NCI-H526 treated with DMSO at 0.1 percent for 48 hours (cell line): ENCODE data around the gene NTNG1.

Source experiments
- DNase-seq: peaks from one replicate; lab custom pipeline; 2025; lab: John Stamatoyannopoulos, UW

Gene NTNG1

DNA sequence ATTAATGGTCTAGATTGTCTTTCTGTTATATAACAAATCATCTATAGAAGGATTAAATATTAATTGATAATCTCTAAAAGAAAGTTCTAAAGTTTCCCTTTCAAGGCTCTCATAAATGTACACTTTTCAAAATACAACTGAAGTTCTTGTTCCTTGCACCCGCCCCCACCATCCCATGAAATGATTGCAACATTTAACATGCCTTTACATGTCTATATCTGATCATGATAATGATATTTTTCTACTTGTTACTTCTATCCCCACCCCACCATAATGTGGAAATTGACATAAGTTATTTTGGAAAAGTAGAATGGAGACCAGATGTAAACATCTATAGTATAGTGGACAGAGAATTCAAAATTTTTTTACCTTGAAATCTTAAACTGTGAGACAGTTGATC is 186.6 kb downstream of the NTNG1 start:
- DNase-seq = no peak

- DNase-seq = no peak
Measured at GRCh38 chr1:107328087-107328486, 187.2 kb downstream of the NTNG1 start.

DNA sequence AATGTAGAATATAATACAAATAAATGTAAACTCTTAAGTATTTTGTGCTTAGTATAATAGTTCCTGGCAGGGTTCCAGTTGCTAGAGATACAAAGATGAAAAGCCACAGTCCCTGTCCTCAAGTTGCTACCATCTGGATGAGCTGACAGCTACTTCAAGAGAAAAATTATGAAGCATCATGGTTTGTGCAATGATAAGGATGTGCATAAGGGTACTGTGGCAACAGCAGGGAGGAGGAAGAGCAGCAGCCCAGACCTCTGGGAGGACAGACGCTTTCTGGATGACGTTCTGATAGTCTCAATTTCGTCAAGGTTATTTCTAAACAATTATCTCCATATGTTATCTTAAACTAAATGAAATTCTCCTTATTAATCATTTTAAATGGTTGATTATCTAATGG is 198.9 kb downstream of the NTNG1 start:
- DNase-seq = no peak

GRCh38 chr1:107342316-107342715 is 201.5 kb downstream of the NTNG1 start:
- DNase-seq = no peak

GRCh38 chr1:107342768-107343167 is 201.9 kb downstream of the NTNG1 start:
- DNase-seq = no peak

GRCh38 chr1:107343601-107344000 is 202.8 kb downstream of the NTNG1 start:
- DNase-seq = no peak

DNA sequence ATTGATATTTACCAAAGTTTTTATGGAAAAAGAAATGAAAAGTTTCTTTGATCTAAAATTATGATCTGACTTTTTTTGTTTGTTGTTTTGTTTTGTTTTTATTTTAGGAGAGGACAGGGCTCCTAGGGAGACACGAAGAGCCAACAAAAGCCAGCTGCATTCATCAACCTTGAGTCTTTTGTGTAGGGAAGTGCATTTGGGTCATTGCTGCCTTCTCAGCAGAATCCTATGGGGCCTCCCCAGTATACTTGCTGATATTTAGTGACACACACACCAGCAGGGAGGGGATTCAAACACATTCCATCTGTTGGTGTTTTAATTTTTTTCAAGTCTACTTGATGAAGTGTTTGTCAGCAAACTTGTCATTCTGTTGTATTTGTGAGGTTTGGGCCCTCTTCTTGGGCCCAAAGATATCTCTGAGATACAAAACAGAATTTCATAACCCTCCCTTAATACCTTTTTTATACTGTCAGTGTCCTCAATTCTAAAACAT is 203.5 kb downstream of the NTNG1 start:
- no peak for DNase-seq

- no peak for DNase-seq
Measured at GRCh38 chr1:107344836-107345235, 204.0 kb downstream of the NTNG1 start.

GRCh38 chr1:107352850-107353249 is 212.0 kb downstream of the NTNG1 start:
- no peak for DNase-seq

- no peak for DNase-seq
Measured at GRCh38 chr1:107357376-107357775, 216.5 kb downstream of the NTNG1 start.

GRCh38 chr1:107358619-107359327 is 217.9 kb downstream of the NTNG1 start:
- DNase-seq = no peak

GRCh38 chr1:107359472-107360241 is 218.8 kb downstream of the NTNG1 start:
- no peak for DNase-seq

DNA sequence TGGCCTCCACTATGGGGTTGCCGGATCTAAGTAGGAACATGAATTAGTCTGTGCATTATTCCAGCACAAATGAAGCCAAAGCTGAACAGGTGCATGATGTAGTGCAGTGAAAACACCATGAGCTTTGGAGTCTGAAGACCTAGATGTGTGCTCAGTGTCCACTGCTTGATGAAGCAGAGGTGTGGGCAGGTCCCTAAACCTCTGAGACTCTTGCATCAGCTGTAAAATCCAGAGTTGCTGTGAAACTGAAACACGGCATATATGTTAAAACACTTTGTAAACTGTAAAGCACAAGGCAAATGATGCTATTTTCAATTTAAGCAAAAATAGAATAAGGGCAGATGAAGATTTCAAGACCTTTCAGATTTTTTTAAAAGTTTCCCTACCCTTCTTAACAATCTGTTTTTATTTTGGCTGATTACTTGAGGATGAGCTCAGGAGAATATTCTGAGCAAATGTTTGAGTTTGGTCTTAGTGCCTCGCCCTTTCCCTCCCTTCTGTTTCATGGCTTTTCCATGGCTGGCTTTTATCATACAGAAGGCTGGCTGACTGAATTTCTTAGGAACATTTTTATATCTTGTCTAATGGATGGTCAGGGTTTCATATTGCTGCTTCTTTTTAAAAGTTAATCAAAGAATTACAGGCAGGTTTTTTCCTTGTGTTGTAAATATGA is 221.8 kb downstream of the NTNG1 start:
- no peak for DNase-seq

DNA sequence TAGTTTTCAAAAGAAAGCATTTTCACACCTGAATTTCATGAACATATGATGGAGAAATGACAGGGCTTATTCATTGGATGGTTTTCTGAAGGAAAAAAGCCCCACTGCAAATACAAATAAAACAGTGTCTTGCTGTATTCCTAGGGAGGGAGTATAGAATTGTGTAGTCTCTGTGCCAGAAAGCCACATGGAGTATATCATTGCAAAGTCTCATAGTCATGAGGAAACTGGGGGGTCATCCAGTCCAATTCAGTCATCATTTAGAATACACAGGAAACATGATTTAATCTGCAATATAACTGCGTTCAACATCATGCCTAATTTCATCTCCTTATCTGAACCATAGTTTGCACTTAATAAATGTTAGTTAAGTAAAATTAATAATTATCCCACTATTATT is 222.3 kb downstream of the NTNG1 start:
- no peak for DNase-seq

GRCh38 chr1:107365527-107366240 is 224.8 kb downstream of the NTNG1 start:
- DNase-seq = no peak

DNA sequence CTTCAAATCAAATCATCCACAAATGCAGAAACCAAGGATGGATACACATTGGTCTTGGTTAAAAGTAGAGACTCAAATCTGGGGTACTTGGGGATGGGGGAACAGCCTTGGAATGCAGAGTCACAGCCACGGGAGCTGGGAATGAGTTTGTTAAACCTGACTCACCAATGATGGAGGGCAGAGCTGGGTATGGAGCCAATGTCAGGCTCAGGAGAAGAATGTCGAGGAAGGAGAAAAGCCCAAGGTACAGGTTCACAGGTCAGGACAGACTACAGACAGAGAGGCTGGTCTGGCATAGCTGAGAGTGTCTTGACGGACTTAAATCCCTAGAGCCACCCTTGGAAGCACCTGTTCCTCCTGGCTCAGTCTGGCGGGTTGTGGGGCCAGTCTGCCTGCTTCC is 237.6 kb downstream of the NTNG1 start:
- DNase-seq = no peak

DNA sequence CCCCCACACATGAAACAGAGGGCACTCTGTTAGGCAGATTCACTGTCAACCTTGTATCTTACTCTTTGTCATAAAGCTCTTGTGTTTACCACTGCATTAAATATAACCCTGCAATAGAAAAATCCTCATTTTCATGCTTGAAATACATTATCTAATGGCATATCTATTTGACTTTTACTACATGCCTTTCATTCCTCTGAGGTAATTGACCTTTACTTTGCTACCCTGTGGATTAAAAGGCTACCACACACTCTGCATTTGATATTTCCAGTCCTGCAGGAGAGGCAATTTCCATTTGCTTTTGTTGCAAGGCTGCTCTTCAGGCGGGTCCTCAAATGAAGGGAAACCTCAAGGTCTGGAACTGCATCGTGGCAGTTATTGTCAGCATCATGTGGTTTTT is 238.0 kb downstream of the NTNG1 start:
- no peak for DNase-seq

- no peak for DNase-seq
Measured at GRCh38 chr1:107379826-107380225, 239.0 kb downstream of the NTNG1 start.

DNA sequence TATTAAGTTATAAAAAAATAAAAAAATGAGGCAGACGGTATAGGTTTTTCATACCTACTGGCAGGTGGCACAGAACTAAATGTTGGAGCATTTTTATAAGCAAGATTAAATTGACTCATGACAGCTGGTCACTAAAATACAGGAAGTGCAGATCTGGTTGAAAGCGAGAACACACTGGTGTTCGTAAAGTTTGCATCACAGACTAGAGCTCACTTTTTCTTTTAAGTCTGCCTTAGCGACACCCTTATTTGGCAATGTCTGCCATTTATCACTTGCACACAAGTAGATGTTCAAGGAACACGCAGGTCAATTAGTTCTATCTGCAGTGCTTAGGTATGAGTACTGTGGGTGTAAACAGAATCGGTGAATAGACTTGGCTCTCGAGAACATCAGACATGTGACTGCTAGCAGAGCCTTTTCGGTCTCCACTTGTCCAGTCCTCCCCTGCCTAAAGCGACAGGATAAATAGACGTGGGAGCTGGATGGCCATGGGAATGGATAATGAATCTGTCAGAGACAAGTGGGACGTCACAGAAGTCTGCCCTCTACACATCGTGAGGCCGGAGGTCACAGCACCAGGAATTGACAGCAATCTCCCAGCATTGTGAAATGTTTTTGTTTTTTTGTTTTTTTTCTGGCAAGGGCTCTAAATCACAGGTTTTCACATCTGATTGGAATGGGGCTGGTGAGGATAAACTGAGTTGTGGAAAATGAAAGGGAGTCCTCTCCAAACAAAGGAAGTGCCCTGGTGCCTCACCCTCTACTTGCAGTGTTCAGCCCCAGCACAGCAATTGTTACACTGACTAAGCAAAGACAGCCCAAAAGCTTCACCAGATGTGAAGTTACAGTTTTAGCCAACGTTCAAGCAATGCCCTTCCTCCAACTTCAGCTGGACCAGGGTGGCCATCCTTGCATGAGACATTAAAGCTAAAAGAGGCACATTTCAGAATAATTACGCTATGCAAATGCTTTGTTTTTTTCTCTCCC is 248.9 kb downstream of the NTNG1 start:
- no peak for DNase-seq

DNA sequence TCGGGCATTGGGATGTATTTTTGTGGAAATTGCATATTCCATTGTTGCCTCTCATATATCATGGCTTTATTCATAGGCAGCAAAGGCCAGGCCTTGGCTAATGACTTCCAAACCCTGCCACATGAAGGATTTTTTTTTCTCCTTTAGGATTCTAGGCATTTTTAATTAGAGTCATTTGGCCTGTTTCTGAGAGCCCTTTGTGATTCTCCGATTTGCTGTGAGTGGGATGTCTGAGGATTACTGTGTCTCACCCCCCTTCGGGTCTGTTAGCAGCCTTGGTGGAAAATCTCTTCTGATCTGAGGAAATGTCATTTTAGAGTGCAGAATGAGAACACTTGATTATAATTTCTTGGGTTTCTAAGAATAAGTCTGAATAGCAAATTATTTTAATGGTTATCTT is 253.5 kb downstream of the NTNG1 start:
- DNase-seq = no peak

- DNase-seq = no peak
Measured at GRCh38 chr1:107401704-107402103, 260.9 kb downstream of the NTNG1 start.
